Calu3 (cell line): Measurements from ENCODE around the gene DIAPH2. TPM values are rescaled to one million over a fixed set of nuclear protein-coding genes. Genes with fewer than 3 reads are reported as not detected.

ENCODE experiments used
- BruUV-seq: library from RNA; stranded (reverse); fragments of 400-500 nt; replicated peaks from 2 replicates; lab custom pipeline; 2021; lab: Mats Ljungman, UMichigan
- CTCF ChIA-PET: fragments of 300-600 bp; sonication (Branson Sonifier 250); formaldehyde crosslinking; loops from one replicate; lab custom pipeline; 2022; ENCODE audit warnings: antibody characterized with exemption; lab: Charles Lee
- DNase-seq: peaks from one replicate; pipeline ENCODE4 v3.0.0; 2022
- H3K27ac Mint-ChIP-seq: one replicate; pipeline ENCODE4 v1.8.0; 2022; ENCODE audit warnings: mixed read lengths; ENCODE audit not compliant: unreplicated experiment
- H3K27me3 Mint-ChIP-seq: one replicate; pipeline ENCODE4 v1.8.0; 2022; ENCODE audit warnings: mixed read lengths; ENCODE audit not compliant: unreplicated experiment
- H3K36me3 Mint-ChIP-seq: one replicate; pipeline ENCODE4 v1.8.0; 2022; ENCODE audit warnings: mild to moderate bottlenecking, moderate library complexity, mixed read lengths; ENCODE audit not compliant: insufficient read depth, unreplicated experiment
- H3K4me1 Mint-ChIP-seq: one replicate; pipeline ENCODE4 v1.8.0; 2022; ENCODE audit warnings: mild to moderate bottlenecking, low read depth, mixed read lengths; ENCODE audit not compliant: unreplicated experiment
- H3K4me3 Mint-ChIP-seq: one replicate; pipeline ENCODE4 v1.8.0; 2022; ENCODE audit warnings: mild to moderate bottlenecking, low read depth, moderate library complexity, mixed read lengths; ENCODE audit not compliant: unreplicated experiment
- H3K9me3 Mint-ChIP-seq: one replicate; pipeline ENCODE4 v1.8.0; 2022; ENCODE audit warnings: low read depth, mixed read lengths; ENCODE audit not compliant: unreplicated experiment
- intact Hi-C: fragments of 100-400 bp; cut with micrococcal nuclease; formaldehyde crosslinking; loops from one replicate; pipeline ENCODE4 v1.10.0; 2022; ENCODE audit not compliant: unreplicated experiment
- total RNA-seq: library from RNA; stranded (reverse); gene quantifications from 2 replicates; pipeline ENCODE4 v1.2.3, GENCODE V29; 2022
- TF ChIP-seq, protein P1 (sequence below): fragments of 200-600 bp; IDR thresholded peaks from one replicate; pipeline ENCODE4 v1.8.0; 2022; ENCODE audit warnings: antibody characterized with exemption; ENCODE audit not compliant: unreplicated experiment

DIAPH2 gene
- total RNA-seq, 1 experiment from 2014 or later = 24.2 TPM

DNA sequence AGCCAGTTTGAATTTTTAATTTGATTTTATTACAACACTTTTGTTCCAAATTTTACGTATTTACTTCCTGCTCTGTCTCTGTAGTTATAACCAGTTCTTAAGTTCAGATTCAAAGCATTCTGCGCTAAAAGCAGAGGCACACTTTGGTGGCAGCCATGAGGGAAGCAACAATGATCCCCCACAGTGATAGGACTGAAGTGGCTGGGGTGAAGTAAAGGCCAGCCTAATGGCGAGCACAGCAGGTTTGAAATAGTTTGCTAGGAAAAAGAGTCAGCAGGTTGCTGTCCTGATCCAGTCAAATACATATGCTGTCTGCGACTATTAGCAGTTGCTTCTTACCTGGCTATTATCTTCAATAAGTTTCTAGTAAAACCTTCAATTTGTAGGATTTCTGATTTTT, 375.4 kb downstream of the DIAPH2 start:
- no peaks in the 10 kb centered on the region for H3K9me3 Mint-ChIP-seq
- no peaks in the 10 kb centered on the region for H3K36me3 Mint-ChIP-seq
- CTCF ChIA-PET = no interaction called here
- no peaks in the 10 kb centered on the region for H3K27me3 Mint-ChIP-seq
- DNase-seq = no peak
- H3K27ac Mint-ChIP-seq = no peak overlapping the region
- BruUV-seq = no TSS peak
- peaks cover 23% of the 10 kb centered on the region for H3K4me1 Mint-ChIP-seq
- intact Hi-C loops = no loop called here
- no peak overlapping the region for H3K4me3 Mint-ChIP-seq
- TF ChIP-seq, protein P1, sequence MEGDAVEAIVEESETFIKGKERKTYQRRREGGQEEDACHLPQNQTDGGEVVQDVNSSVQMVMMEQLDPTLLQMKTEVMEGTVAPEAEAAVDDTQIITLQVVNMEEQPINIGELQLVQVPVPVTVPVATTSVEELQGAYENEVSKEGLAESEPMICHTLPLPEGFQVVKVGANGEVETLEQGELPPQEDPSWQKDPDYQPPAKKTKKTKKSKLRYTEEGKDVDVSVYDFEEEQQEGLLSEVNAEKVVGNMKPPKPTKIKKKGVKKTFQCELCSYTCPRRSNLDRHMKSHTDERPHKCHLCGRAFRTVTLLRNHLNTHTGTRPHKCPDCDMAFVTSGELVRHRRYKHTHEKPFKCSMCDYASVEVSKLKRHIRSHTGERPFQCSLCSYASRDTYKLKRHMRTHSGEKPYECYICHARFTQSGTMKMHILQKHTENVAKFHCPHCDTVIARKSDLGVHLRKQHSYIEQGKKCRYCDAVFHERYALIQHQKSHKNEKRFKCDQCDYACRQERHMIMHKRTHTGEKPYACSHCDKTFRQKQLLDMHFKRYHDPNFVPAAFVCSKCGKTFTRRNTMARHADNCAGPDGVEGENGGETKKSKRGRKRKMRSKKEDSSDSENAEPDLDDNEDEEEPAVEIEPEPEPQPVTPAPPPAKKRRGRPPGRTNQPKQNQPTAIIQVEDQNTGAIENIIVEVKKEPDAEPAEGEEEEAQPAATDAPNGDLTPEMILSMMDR = no peak

DNA sequence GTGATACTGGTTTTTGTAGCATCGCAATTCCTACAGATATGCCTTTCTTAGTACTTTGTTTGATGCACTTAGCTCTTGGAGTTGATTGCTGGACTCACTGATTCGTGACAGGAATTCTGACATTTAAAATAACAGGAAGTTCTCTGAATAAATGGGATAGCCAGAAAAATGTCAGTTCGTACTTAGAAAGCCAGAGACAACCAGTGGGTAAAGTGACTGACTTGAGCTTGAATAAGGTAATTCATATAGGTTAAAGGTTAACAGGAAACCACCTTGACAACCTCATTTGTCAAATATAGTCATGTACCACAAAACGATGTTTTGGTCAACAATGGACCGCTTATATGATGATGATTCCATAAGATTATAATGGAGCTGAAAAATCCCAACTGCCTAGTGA, 380.4 kb downstream of the DIAPH2 start:
- no TSS peak for BruUV-seq
- no peaks in the 10 kb centered on the region for H3K4me1 Mint-ChIP-seq
- CTCF ChIA-PET = no interaction called here

DNA sequence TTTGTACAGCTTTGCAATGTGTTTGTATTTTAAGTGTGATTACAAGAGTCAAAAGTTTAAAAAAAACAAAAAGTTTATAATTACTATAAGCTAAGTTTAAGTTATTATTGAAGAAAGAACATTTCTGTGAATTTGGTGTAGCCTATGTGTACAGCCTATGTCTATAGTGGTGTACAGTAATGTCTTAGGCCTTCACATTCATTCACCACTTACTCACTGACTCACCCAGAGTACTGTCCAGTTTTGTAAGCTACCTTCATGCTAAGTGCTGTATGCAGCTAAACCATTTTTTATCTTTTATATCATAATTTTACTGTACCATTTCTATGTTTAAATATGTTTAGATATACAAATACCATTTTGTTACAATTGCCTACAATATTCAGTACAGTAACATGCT, 381.3 kb downstream of the DIAPH2 start:
- no peak for DNase-seq
- TF ChIP-seq, protein P1 = no peak
- Mint-ChIP-seq H3K4me1 (no peaks in the 10 kb centered on the region), H3K27ac (no peak overlapping the region), H3K9me3 (no peaks in the 10 kb centered on the region), H3K4me3 (no peak overlapping the region), H3K36me3 (no peaks in the 10 kb centered on the region), H3K27me3 (no peaks in the 10 kb centered on the region)
- intact Hi-C loops = no loop called here
- CTCF ChIA-PET = no interaction called here
- no TSS peak for BruUV-seq

More for the DNA sequence above, 380.4 kb downstream of the DIAPH2 start:
- H3K9me3 Mint-ChIP-seq = no peaks in the 10 kb centered on the region
- H3K27ac Mint-ChIP-seq = no peak overlapping the region
- intact Hi-C loops = no loop called here
- H3K27me3 Mint-ChIP-seq = no peaks in the 10 kb centered on the region
- no peak for DNase-seq
- H3K36me3 Mint-ChIP-seq = no peaks in the 10 kb centered on the region
- TF ChIP-seq, protein P1 = no peak
- H3K4me3 Mint-ChIP-seq = no peak overlapping the region

DNA sequence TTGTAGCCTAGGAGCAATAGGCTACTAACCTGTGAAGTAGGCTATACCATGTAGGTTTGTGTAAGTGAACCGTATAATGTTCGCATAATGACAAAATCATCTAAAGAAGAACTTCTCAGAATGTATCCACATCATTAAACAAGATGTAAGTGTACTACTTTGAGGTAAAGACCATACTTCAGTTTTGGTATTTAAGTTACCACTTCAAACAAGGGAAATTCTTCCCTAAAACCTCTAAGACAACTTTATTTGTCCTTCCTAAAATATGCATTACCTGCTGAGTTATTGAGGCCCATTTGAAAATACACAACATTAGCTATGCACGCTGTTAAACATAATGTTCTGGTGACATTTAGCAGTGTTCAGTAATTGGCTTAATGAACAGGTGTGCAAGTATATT, 381.7 kb downstream of the DIAPH2 start:
- H3K4me3 Mint-ChIP-seq = no peak overlapping the region
- H3K36me3 Mint-ChIP-seq = no peaks in the 10 kb centered on the region
- intact Hi-C loops = no loop called here
- CTCF ChIA-PET = no interaction called here
- no peaks in the 10 kb centered on the region for H3K27me3 Mint-ChIP-seq
- H3K9me3 Mint-ChIP-seq = no peaks in the 10 kb centered on the region
- BruUV-seq = no TSS peak
- H3K27ac Mint-ChIP-seq = no peak overlapping the region
- no peak for DNase-seq
- H3K4me1 Mint-ChIP-seq = no peaks in the 10 kb centered on the region
- TF ChIP-seq, protein P1 = no peak
